ENCODE measurements around the gene FCMR.

The FCMR gene

DNA sequence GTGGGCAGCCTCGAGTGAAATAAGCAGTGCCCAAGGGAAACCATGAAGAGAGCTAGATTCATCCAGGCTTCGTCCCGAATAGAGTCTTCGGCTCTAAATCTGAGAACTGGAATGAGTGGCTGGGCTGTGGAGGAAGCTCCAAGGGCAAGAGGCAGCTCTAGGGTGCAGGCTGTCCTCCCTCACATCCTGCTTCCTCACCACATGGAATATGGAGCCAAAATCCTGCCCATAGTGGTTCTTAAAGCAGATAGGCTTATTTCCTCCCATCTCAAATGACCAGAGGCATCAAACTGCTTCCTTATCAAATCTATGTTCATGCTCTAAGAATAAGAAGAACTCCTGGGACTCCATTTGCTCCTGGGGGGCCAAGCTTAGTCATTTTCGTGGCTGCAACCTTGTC is 22.0 kb downstream of the FCMR start:
- no peak for DNase-seq

DNA sequence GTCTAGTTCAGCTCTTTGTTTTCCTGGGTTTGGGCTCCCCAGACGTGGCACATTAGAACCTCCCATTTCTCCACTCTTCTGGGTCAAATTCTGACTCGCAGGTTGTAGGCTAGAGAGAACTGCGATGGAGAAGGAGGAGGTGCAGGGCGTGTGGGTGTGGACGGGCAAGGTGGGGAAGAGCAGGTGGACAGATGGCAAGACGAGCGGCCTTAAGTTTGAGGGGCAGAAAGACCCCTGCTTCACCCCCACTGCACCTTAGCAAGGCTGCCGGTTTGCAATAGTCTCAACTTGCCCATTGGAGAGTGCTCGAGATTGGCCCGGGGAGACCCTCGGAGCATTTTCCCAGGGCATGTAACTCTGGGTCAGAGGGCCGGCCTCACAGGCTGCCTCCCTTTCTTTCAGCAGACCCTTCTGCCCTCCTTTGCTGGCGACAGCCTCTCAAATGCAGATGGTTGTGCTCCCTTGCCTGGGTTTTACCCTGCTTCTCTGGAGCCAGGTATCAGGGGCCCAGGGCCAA is 22.8 kb downstream of the FCMR start:
- DNase-seq: no peak

DNA sequence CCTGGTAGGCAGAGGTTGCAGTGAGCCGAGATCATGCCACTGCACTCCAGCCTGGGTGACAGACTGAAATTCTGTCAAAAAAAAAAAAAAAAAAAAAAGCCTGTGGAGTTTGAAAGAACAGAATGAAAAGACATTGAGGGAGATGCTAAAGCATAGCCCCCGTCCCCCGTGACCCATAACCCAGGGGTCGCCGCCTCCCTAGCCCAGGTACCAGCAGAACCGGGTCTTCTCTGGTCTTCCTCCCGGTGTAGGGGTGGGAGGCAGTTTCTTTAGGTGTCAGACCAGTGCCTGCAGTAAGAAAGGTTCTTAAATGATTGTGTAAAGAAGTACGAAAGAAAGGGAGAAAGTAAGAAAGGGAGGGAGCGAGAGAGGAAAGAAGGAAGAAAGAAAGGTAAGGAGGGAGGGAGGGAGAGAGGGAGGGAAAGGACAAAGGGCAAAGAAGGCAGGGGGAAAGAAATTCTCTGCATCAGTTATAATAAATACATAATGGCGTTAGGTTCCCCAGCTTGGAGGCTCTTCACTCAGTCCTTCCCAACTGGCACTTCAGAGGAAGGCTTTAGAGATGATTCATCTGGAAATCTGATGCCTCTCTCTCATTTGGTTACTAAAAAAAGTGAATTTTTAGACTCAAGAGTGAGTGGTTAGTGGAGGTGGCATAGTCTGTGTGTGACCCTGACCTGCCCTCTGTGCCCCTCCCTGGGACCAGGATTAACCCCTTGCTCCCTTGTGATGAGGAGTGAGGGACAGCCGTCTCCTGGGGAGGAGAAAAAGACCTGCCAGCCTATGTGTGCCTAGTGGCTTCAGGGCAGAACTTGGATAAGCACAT is 23.4 kb downstream of the FCMR start:
- DNase-seq: no peak

DNA sequence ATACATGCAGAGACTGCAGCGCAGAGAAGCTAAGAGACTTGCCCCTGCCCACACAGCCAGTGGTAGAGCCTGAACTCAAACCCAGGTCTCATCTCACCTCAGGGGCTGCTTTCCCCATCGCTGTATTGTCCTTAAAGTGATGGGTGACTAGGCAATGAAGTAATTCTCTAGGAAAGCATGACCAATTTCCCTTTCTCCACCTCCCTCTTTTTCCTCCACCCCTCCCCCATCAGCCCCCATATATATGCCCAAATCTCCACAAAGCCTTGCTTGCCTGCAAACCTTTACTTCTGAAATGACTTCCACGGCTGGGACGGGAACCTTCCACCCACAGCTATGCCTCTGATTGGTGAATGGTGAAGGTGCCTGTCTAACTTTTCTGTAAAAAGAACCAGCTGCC is 24.6 kb downstream of the FCMR start, which contains the start of gene IL24:
Gene IL24 (plus strand): TSS at position 269 of the 400 bp plus-strand sequence. CDS start 390 bp downstream, outside the sequence.
- DNase-seq: peak; percentile 79 to 81

DNA sequence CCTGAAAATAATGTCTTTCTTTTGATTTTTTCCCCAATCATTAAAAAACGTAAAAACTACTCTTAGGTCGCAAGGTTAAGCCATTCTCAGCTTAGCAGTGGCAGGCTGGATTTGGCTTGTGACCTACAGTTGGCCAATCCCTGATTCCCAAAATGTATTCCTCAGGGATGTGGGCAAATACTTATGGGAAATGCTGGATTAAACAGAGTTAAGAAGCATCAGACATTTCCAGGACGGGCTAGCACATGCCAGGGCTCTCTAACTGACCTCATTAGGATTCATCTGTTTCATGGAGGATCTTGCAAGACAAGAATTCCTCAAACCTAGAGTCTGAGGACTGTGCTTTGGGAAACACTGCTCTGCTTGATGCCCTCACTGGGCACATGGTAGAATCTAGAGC is 25.5 kb downstream of the FCMR start:
- no peak for DNase-seq

DNA sequence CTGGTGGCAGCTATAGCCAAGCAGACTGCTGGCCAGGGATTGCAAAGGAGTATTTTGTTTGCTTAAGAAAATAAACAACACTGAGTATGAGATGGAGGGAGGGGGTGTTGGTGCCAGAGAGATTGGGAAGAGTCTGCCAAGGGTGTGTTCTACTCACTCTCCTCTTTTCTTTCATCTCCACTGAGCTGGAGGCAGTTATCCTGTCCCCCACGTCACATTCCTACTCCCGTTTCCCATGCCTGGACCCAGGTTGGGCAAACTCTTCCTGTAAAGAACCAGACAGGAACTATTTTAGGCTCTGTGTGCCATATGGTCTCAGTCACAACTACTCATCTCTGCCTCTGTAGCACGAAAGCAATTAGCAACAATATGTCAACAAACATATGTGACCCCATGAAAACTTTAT is 25.9 kb downstream of the FCMR start:
- no peak for DNase-seq

DNA sequence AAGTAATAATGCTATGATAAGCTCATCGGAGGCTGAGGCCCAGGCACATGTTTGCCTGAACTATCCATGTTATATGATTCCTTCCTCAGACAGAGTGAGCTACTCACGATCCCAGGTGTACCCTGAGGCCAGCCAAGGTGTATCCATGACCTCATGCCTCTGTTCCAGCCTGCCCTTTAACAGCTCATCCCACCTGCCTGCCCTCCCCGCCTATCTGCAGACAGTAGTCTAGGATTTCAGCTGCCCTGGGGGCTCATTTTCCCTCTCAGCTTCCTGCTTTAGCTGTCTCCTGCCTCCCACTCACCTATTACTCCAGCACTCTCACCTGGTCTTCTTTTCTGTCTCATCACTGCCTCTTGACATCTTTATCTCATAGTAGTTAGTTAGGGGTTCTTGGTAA is 26.4 kb downstream of the FCMR start:
- no peak for DNase-seq

DNA sequence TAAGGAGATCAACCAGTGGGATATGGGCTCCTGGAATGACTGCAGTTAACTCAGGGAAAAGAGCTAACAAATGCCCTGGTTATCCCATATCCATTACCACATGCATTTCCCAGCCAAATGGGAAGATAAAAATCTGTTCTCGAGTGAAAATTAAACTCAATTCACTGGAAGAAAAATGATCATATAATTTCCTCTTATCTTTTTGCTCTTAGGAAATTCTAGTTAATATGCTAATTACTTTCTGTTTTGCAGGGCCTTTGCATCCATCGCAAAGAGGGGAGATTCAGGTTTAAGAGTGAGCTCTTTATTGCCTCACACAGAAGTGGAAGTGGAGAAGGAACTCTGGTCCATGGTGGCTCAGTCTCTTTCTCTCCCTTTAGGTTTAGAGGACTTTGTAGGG is 28.4 kb downstream of the FCMR start:
- DNase-seq: no peak

DNA sequence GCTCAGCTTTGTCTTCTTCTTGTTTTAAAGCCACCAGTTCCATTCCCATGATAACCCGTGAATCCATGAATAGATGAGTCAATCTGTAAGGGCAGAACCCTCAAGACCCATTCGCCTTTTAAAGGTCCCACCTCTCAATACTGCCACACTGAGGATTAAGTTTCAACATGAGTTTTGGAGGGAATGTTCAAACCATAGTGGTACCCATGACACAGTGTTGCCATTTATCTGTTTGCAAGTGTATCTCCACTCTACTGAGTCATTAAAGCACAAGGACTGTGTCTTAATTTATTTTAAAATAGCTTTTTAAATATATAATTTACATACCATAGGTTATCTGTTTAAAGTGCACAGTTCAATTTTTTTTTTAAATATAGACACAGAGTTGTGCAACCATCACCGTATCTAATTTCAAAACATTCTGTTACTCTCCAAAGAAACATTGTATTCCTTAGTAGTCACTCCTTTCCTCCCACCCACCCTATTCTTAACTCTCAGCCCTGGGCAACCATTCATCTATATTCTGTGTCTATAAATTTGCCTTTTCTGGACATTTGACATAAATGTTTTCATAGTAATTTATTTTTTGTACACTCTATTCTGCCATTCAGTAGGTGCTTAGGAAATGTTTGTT is 29.3 kb downstream of the FCMR start:
- DNase-seq: no peak

DNA sequence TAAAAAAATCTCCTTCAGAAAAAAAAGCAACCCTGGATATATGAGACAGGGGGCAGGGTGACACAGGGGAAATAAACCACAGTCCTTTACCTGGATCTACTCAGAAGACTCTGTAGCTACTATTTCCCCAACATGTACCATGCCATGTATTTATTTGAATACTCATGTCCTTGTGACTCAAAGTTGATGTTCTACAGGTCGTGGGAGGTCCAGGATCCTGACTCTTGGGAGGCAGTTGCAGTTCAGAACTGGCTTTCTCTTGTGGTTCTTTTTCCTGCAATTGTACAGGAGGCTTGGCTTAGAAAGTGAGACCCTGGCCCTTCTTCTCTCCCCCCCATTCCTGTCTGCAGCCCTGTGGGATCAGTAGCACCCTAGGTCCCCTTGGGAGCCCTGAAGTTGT is 30.3 kb downstream of the FCMR start:
- no peak for DNase-seq

DNA sequence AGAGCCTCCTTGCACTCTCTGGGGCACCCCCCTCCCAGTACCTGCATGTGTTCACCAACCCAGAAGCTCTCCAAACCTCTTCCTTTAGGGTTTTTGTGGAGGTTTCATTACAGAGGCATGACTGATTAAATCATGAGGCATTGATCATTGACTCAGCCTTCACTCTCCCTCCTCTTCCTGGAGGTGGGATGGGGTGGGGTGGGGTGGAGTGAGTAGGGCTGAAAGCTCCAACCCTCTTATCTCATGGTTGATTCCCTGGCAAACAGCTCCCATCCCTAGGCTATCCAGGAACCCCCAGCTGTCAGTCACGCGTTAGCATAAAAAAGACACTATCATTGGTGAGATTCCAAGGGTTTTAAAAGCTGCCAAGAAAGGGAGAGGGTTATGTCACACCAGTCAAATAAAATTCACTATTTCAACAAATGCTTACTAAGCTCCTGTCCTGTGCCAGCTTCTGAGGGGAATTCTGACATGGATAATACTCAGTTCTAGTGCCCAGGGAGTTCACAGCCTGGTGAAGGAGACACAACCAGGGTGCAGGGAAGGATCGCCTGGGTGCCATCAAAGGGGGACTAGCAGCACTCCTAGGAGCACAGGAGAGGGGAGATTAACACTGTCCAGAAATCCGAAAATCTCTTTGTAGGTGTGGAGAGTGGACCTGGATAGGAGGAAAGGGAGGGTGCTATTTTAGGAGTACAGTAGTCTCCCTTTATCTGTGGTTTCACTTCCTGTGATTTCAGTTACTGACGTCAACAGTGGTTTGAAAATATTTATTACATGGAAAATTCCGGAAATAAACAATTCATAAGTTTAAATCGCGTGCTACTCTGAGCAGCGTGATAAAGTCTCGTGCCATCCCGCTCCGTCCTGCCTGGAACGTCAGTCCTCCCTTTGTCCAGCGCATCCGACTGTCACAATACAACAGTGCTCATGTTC is 31.3 kb downstream of the FCMR start:
- no peak for DNase-seq

DNA sequence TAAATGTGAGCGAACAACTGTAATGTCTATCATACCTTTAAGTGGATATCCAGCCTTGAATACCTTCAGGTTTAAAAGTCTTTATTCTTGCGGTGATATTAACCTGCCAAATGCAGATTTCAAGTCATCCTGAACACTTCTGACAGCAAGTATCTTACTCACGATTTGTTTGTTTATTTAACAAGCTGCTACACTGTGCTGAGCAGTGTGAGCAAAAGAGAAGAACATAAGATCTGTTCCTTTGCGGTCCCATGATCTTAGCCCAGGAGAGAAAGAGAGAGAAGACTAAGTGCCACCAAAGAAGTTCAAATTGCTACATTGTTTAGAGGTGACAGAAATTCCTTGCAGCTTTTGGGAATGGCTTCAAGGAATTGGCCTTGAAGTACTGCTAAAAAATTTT is 34.0 kb downstream of the FCMR start:
- no peak for DNase-seq

DNA sequence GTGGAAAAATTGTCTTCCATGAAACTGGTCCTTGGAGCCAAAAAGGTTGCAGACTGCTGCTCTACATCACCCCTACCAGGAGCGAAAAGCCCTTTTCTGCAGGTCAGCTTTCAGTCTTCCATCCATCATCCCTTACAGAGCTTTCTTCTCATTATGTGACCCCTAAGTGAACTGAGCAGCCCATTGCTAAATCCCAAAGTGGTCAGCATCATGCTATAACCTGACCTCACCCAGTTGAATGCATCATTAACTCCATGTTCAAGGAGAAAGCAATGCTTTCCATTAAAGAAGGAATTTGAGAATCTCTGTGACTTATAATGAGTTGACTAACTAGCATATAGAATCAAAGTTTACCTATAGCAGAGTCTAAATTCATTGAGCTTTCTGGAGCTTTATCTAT is 34.9 kb downstream of the FCMR start:
- DNase-seq: no peak

DNA sequence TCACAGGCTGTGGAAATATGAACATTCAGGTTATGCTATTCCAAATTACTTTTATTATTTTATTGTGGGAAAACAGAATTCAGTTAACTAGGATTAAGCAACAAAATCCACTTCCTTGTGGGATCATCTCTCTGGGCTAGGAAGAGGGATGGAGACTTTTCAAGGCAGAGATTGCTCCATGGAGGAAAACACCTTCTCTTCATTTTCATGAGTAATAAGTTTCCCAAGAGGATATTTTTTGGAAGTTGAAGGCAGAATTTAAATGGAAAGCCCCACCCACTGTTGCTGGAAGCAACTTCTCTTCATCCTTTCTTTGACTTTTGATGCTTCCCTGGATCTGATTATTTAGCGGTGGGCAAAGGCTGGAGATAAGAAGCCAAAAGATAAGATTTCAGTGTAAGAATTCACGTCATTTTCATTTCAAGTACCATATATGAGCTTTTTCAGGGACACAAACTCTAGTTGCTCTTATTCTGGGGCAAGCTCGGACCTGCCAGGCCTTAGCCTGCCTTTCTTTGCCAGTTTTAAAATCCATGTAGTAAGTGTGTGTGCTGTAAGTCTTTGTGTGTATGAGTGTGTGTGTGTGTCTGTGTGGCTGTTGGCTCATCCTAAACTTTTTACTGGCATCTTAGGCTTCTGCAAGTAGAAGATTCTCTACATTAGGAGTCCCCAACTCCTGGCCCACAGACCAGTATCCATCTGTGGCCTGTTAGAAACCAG is 36.2 kb downstream of the FCMR start:
- no peak for DNase-seq

DNA sequence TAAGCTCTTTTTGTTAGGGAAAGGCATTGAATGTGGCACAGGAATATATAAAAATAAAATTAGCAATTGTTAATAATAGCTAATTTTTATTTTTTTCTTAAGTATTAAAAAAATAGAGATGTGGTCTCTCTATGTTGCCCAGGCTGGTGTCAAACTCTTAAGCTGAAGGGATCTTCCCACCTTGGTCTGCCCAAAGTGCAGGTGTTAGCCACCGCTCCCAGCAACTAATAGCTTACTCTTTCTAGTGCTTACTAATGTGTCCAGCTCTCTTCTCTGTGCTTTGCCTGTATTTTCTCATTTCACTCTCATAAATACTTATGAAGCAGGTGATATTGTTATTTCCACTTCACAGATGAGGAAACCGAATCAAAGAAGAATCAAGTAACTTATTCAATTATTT is 37.9 kb downstream of the FCMR start:
- no peak for DNase-seq

DNA sequence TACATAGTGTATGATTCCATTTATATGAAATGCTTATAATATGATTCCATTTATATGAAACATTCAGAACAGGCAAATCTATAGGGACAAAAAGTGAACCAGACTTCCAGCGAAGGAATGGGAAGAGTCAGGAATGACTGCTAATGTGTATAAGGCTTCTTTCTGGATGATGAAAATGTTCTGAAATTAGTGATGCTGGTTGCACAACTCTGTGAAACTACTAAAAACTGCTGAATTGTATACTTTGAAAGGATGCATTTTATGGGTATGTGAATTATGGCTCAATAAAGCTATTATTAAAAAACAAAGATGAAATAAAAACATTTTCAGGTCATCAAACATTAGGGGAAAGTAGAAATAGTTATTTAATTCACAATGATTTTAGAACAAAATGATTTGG is 38.6 kb downstream of the FCMR start:
- DNase-seq: no peak

DNA sequence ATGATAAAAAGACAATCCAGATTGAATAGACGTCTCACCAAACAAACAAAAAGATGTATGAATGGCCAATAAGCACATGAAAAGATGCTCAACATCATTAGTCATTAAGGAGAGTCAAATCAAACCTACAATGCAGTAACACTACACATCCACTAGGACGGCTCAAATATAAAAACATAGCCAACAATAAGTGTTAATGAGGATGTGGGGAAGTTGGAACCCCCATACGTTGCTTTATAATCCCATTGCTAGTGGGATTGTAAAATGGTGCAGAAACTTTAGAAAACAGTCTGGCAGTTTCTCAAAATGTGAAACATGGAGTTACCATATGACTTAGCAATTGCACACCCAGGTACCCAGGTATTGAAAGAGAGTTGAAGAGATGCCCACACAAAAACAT is 39.2 kb downstream of the FCMR start:
- DNase-seq: no peak

DNA sequence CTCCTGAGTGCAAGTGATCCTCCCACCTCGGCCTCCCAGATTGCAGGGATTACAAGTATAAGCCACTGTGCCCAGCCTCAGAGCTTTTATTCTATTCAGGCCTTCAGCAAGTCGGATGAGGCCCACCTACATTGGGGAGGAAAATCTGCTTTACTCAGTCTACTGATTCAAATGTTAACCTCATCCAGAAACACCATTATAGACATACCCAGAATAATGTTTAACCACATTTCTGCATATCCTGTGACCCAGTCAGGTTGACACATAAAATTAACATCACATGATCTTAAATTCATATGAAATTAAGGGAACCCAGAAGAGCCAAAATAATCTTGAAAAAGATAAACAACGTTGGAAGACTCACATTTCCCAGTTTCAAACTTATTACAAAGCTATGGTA is 41.4 kb downstream of the FCMR start:
- no peak for DNase-seq

DNA sequence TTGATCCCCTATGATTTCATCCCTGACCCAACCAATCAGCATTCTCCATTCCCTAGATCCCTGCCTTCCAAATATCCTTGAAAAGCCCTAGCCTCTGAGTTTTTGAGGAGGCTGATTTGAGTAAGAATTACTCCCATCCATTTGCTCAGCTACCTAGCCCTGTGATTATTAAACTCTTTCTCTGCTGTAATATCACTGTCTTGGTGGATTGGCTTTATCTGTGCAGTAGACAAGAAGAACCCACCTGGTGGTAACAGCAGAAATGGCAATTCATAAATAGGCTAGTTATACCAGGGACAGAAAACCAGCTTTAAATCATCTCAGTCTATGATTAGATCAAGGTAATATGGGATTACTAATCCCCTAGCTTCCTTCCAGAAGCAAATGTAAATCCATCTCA is 43.3 kb downstream of the FCMR start:
- no peak for DNase-seq

DNA sequence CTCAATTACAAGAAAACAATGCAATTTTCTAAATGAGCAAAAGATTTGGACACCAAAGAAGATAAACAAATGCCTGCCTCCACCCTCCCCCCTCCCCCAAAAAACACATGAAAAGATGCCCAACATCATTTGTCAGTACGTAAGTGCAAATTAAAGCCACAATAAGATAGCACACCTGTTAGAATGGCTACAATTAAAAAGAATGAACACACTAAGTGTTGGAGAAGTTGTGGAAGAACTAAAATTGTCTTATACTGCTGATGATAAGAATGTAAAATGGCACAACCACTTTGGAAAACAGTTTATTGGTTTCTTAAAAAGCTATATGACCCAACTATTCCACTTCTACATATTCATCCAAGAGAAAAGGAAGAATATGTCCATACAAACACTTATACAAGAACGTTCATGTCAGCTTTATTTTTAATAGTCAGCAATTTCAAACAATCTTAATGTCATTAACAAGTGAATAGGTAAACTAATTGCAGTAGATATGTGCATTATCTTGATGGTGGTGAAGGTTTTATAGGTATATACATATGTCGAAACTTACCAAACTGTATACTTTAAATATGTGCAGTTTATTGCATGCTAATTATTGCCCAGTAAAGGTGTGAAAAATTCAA is 45.9 kb downstream of the FCMR start:
- no peak for DNase-seq

DNA sequence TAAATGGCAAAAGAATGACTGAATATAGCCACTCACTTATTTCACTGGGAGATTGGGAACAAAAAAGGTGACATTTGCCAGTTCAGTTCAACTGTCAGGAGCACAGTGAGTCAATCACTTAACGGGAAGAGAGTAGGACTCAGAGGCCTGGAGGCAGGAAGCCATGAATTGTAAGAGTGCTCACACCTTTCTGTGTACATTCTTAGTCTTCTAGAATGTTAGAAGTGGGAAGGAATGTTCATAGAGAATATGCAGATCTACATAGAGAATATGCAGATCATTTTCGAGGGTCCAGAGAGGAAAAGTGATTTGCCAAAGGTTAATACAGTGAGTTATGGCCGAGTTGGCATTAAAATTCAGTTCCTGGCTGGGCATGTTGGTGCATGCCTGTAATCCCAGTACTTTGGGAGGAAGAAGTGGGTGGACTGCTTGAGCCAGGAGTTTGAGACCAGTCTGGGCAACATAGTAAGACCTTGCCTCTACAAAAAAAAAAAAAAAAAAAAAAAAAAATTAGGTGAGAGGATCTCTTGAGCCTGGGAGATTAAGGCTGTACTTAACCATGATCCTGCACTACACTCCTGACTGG is 48.0 kb downstream of the FCMR start:
- no peak for DNase-seq

DNA sequence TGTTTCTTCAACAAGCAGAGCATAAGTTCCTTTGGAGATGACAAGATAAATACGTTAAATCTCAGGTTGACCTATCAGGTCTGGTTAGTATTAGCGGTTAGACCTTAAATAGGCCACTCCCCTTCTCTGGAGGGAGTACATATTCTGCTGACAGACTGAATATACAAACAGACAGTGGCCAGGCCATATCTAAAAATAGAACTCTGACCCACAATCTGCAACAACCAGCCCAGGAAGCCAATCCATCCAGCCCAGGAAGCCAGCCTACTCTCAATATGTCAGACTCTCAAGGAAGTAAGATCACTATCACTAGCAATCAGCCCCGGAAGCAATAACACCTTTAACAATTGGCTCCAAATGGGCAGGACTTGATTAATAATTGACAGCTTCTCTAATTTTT is 49.6 kb downstream of the FCMR start:
- no peak for DNase-seq
